ENCODE measurements around the gene ARHGAP26. TPM values are rescaled to one million over a fixed set of nuclear protein-coding genes. Genes with fewer than 3 reads are reported as not detected.

ARHGAP26 gene
- total RNA-seq, 1 donor from 2014 or later: 8.9 TPM

- Mint-ChIP-seq H3K9me3 (peaks cover 9% of the 10 kb centered on the region), H3K4me3 (no peak overlapping the region), H3K27me3 (ENCODE audit: low read depth) (no peaks in the 10 kb centered on the region), H3K27ac (no peak overlapping the region), H3K4me1 (peaks cover 13% of the 10 kb centered on the region), H3K36me3 (no peaks in the 10 kb centered on the region)
- DNase-seq (ENCODE audit: low spot score in 2 of 2, unreplicated experiment in 2 of 2): no peak
- no peak for TF ChIP-seq CTCF (IDR thresholded peaks at IDR 0.05; ENCODE audit: unreplicated experiment)
Observed at GRCh38 chr5:142821034-142821732, 51.0 kb downstream of the ARHGAP26 start.

- TF ChIP-seq CTCF (IDR thresholded peaks at IDR 0.05; ENCODE audit: unreplicated experiment): no peak
- Mint-ChIP-seq H3K36me3 (no peaks in the 10 kb centered on the region), H3K27ac (no peak overlapping the region), H3K27me3 (ENCODE audit: low read depth) (no peaks in the 10 kb centered on the region), H3K9me3 (peaks cover 9% of the 10 kb centered on the region), H3K4me1 (peaks cover 12% of the 10 kb centered on the region), H3K4me3 (no peak overlapping the region)
- no peak for DNase-seq (ENCODE audit: low spot score in 2 of 2, unreplicated experiment in 2 of 2)
Observed at GRCh38 chr5:142821733-142822487, 51.7 kb downstream of the ARHGAP26 start.

- H3K4me3 Mint-ChIP-seq: no peak overlapping the region
- no peaks in the 10 kb centered on the region for H3K36me3 Mint-ChIP-seq
- peaks cover 9% of the 10 kb centered on the region for H3K9me3 Mint-ChIP-seq
- H3K27me3 Mint-ChIP-seq (ENCODE audit: low read depth): no peaks in the 10 kb centered on the region
- H3K4me1 Mint-ChIP-seq: peaks cover 14% of the 10 kb centered on the region
- TF ChIP-seq CTCF (IDR thresholded peaks at IDR 0.05; ENCODE audit: unreplicated experiment): no peak
- H3K27ac Mint-ChIP-seq: no peak overlapping the region
- DNase-seq (ENCODE audit: low spot score in 2 of 2, unreplicated experiment in 2 of 2): no peak
Observed at GRCh38 chr5:142823126-142823525, 52.9 kb downstream of the ARHGAP26 start.

- no peaks in the 10 kb centered on the region for H3K27me3 Mint-ChIP-seq (ENCODE audit: low read depth)
- H3K27ac Mint-ChIP-seq: no peak overlapping the region
- H3K36me3 Mint-ChIP-seq: no peaks in the 10 kb centered on the region
- no peak for DNase-seq (ENCODE audit: low spot score in 2 of 2, unreplicated experiment in 2 of 2)
- no peak overlapping the region for H3K4me3 Mint-ChIP-seq
- peaks cover 14% of the 10 kb centered on the region for H3K4me1 Mint-ChIP-seq
- TF ChIP-seq CTCF (IDR thresholded peaks at IDR 0.05; ENCODE audit: unreplicated experiment): no peak
- H3K9me3 Mint-ChIP-seq: peaks cover 9% of the 10 kb centered on the region
Observed at GRCh38 chr5:142823806-142824205, 53.6 kb downstream of the ARHGAP26 start.

- Mint-ChIP-seq H3K27ac (no peak overlapping the region), H3K4me3 (no peak overlapping the region), H3K4me1 (peaks cover 14% of the 10 kb centered on the region), H3K27me3 (ENCODE audit: low read depth) (no peaks in the 10 kb centered on the region), H3K9me3 (peaks cover 9% of the 10 kb centered on the region), H3K36me3 (no peaks in the 10 kb centered on the region)
- DNase-seq (ENCODE audit: low spot score in 2 of 2, unreplicated experiment in 2 of 2): no peak
- no peak for TF ChIP-seq CTCF (IDR thresholded peaks at IDR 0.05; ENCODE audit: unreplicated experiment)
Observed at GRCh38 chr5:142824391-142824790, 54.2 kb downstream of the ARHGAP26 start.

Data from mesothelial cell of epicardium (in vitro differentiated cells).